DND-41 (cell line): ENCODE data around the gene ERCC5.

Experiments used
- EZH2 ChIP-seq: IDR thresholded peaks from 3 replicates; pipeline ENCODE4 v1.6.1; 2012; ENCODE audit warnings: borderline replicate concordance, low read depth, mild to moderate bottlenecking, moderate library complexity, low read length, inconsistent platforms; ENCODE audit not compliant: severe bottlenecking
- TF ChIP-seq, protein P1 (sequence below): IDR thresholded peaks from 2 replicates; pipeline ENCODE4 v1.5.1; 2012; ENCODE audit warnings: borderline replicate concordance, low read length, moderate library complexity, mild to moderate bottlenecking; ENCODE audit not compliant: poor library complexity, severe bottlenecking; ENCODE audit errors: extremely low read depth

DNA sequence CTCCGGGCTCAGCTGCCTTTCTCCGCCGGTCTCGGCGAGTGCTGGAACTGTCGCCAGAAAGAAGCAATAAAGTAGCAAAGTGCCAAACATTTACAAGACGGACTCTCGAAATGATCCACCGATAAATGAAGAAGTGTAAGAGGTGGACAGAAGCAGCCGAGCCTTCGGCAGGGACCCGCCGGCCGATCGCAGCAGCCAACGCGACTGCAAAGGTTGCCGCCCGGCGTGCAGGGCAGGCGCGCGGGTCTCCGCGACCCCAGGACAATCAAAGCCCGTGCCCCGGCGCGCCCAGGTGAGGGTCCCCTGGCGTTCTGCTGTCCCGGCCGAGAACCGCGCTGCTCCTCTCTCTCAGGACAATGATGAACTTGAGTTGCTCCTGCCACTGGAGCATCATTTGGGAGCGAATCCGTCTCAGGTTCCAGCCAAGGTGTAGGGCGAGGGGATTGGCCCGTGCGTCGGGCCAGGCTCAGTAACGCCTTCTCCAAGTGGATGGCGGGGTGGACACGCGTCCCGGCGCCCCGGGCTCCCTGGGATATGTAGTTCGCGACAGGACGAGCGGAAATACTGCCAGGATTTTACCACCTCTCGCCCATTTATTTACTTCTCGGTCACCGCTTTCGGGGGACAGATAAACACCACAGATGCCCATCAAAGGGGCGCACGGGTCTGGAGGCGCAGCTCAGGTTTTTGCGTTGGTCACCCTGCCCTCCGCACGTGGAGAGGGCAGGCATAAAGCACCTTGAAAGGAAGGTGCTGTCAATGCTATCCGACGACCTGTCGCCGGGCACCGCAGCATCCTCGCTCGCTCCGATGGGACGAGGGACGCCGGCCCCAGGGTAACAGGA, 47.0 kb upstream of the ERCC5 start, which contains the start of the genes BIVM and POGLUT2:
- TF ChIP-seq, protein P1, sequence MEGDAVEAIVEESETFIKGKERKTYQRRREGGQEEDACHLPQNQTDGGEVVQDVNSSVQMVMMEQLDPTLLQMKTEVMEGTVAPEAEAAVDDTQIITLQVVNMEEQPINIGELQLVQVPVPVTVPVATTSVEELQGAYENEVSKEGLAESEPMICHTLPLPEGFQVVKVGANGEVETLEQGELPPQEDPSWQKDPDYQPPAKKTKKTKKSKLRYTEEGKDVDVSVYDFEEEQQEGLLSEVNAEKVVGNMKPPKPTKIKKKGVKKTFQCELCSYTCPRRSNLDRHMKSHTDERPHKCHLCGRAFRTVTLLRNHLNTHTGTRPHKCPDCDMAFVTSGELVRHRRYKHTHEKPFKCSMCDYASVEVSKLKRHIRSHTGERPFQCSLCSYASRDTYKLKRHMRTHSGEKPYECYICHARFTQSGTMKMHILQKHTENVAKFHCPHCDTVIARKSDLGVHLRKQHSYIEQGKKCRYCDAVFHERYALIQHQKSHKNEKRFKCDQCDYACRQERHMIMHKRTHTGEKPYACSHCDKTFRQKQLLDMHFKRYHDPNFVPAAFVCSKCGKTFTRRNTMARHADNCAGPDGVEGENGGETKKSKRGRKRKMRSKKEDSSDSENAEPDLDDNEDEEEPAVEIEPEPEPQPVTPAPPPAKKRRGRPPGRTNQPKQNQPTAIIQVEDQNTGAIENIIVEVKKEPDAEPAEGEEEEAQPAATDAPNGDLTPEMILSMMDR, result no peak
- TF ChIP-seq EZH2, result no peak
